ENCODE data around the gene PAGR1. TPM values are rescaled to one million over a fixed set of nuclear protein-coding genes. Genes with fewer than 3 reads are reported as not detected.
"Not testable (repeated sequence)": the region's sequence is repeated elsewhere in the genome, so short reads cannot be mapped to it uniquely, and the experiment has no call there.

Gene PAGR1
- total and polyA plus RNA-seq, 2 of the 8 experiments (the other 6 are each of a cell fraction or from before 2014, with no cell fraction given), result 35.4 to 56.4 TPM

DNA sequence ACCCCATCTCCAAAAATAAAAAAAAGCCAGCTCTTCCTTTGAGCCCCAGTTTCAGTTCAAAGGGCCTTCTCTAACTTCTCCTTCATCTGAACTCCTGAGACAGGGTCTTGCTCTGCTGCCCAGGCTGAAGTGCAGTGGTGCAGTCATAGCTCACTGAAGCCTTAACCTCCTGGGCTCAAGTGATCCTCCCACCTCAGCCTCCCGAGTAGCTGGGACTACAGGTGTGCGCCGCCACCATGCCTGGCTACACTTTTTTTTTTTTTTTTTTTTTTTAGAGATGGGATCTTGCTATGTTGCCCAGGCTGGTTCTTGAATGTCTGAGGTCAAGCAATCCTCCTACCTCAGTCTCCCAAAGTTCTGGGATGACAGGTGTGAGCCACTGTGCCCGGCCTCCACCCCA is 17.3 kb downstream of the PAGR1 start:
- H3K9ac ChIP-seq (replicated peaks in 1 of 4; ENCODE audit: extremely low read depth in 1 of 4, low read depth in 3 of 4, low read length in 3 of 4); H2BK12ac ChIP-seq (ENCODE audit: low read depth, low read length); H3K23me2 ChIP-seq (ENCODE audit: low read depth, low read length); H2BK120ac ChIP-seq (replicated peaks; ENCODE audit: low read depth, low read length); DNase-seq (ENCODE audit: low read depth in 1 of 2, low spot score in 2 of 2); H2AK5ac ChIP-seq (ENCODE audit: low read depth, low read length); H3K79me2 ChIP-seq (ENCODE audit: control insufficient read depth in 1 of 2, insufficient read depth in 2 of 2, low read length in 2 of 2); H3K36me3 ChIP-seq (ENCODE audit: control insufficient read depth in 2 of 4, insufficient read depth in 4 of 4, low read length in 3 of 4); H3K18ac ChIP-seq (ENCODE audit: extremely low read depth, low read length); H3K27ac ChIP-seq (ENCODE audit: low read depth, low read length); H3K79me1 ChIP-seq (ENCODE audit: low read depth, low read length); H4K5ac ChIP-seq (ENCODE audit: insufficient read length, low read depth, low read length); H3K56ac ChIP-seq (replicated peaks; ENCODE audit: insufficient read length, low read depth, low read length); H2BK15ac ChIP-seq (ENCODE audit: low read length); H3K4ac ChIP-seq (replicated peaks; ENCODE audit: insufficient read length, low read depth, low read length); H4K8ac ChIP-seq (ENCODE audit: extremely low read depth, insufficient read depth, low read length); H3K27me3 ChIP-seq (replicated peaks in 1 of 4; ENCODE audit: control insufficient read depth in 3 of 4, extremely low read depth in 1 of 4, insufficient read depth in 3 of 4, low read length in 3 of 4); FAIRE-seq; H4K91ac ChIP-seq (replicated peaks; ENCODE audit: insufficient read length, low read length); H2BK20ac ChIP-seq (ENCODE audit: low read length); H2BK5ac ChIP-seq (ENCODE audit: low read depth, low read length); H3K4me1 ChIP-seq (replicated peaks in 1 of 4; ENCODE audit: control insufficient read depth in 3 of 4, insufficient read depth in 4 of 4, low read length in 3 of 4); H3K14ac ChIP-seq (ENCODE audit: insufficient read length); H4K20me1 ChIP-seq (replicated peaks in 1 of 2; ENCODE audit: control insufficient read depth in 1 of 2, insufficient read depth in 2 of 2, low read length in 2 of 2); H3K4me2 ChIP-seq (ENCODE audit: insufficient read depth in 1 of 2, low read depth in 2 of 2, low read length in 2 of 2); H3K23ac ChIP-seq (ENCODE audit: insufficient read length); H3K9me3 ChIP-seq (ENCODE audit: insufficient read depth in 2 of 2, low read depth in 1 of 2, low read length in 1 of 2); H3K4me3 ChIP-seq (ENCODE audit: extremely low read depth in 1 of 4, insufficient read depth in 2 of 4, low read depth in 3 of 4, low read length in 4 of 4); H2AFZ ChIP-seq (ENCODE audit: low read length): not testable (repeated sequence)
- 88% methylated on average over 1 of the region's 4 CpGs; no CpG with 5 or more reads in 1 of the 2 experiments for WGBS, 2 experiments (ENCODE audit: extremely low coverage in 1 of 2, insufficient coverage in 1 of 2, insufficient read length in 1 of 2, insufficient replicate concordance in 2 of 2, low coverage in 1 of 2, low lambda C conversion rate in 2 of 2, missing lambda C conversion rate in 1 of 2)
- CTCF ChIA-PET (ENCODE audit: partially characterized antibody), result interaction anchor here (1.4 to 1.8 kb wide), 3 partner anchors 14 to 29 kb away, joined by 3 to 14 read pairs (median 5); no protein-coding TSS in a partner anchor
- POLR2A ChIA-PET (ENCODE audit: partially characterized antibody), result interaction anchor here (0.6 to 3.0 kb wide), 4 partner anchors 11 to 116 kb away, joined by 3 to 11 read pairs (median 6); partner anchors contain the start of gene PAGR1
